Psoas muscle (tissue), 8 donors: ENCODE results near the gene HBM. TPM values are rescaled to one million over a fixed set of nuclear protein-coding genes. Genes with fewer than 3 reads are reported as not detected.
A peak's percentile ranks its signal among the peaks of the same experiment; 100 is the strongest.
"Not testable (repeated sequence)": the region's sequence is repeated elsewhere in the genome, so short reads cannot be mapped to it uniquely, and the experiment has no call there.

ENCODE experiments used
- ATAC-seq, 4 donors: fragments of 200-7000 bp; cut with Tn5 transposase; one replicate each; pipeline ENCODE4 v1.9.1; 2020; ENCODE audit warnings: moderate library complexity in 3 of 4, mild to moderate bottlenecking in 2 of 4
- DNase-seq, 2 donors: peaks; one replicate each; pipeline ENCODE4 v3.0.0-alpha.2; 2020
- H3K27ac ChIP-seq: fragments of 200-600 bp; one replicate; pipeline ENCODE4 v1.8.0; 2022
- H3K27me3 ChIP-seq, 3 donors: fragments of 200-600 bp in 1 of 3; one replicate each; pipeline versions ENCODE4 v1.6.1 to v1.8.0; 2013 to 2022; ENCODE audit warnings: low read length in 2 of 3, mild to moderate bottlenecking in 2 of 3, moderate library complexity in 1 of 3; ENCODE audit not compliant: insufficient read depth in 3 of 3
- H3K36me3 ChIP-seq, 2 donors: fragments of 200-600 bp in 1 of 2; one replicate each; pipeline versions ENCODE4 v1.6.1 to v1.8.0; 2013 to 2022; ENCODE audit warnings: low read depth in 1 of 2, mild to moderate bottlenecking in 1 of 2, moderate library complexity in 1 of 2; ENCODE audit not compliant: insufficient read depth in 1 of 2
- H3K4me1 ChIP-seq: fragments of 200-600 bp; one replicate; pipeline ENCODE4 v1.8.0; 2022
- H3K4me3 ChIP-seq: fragments of 200-600 bp; one replicate; pipeline ENCODE4 v1.8.0; 2022; ENCODE audit warnings: mild to moderate bottlenecking
- H3K9me3 ChIP-seq: fragments of 200-600 bp; one replicate; pipeline ENCODE4 v1.8.0; 2022
- CTCF ChIP-seq: fragments of 200-600 bp; IDR thresholded peaks from one replicate; pipeline ENCODE4 v1.8.0; 2022; ENCODE audit warnings: antibody characterized with exemption
- WGBS, 3 donors: extraction: QIAGEN DNeasy Blood & Tissue Kit; methylation state at CpG; one replicate each; pipeline versions ENCODE4 v1.1.6 to v1.1.7; 2013; 5-methylcytosine and 5-hydroxymethylcytosine counted together
- intact Hi-C, 2 donors: fragments of 100-400 bp; cut with DNase I; formaldehyde crosslinking; loops; one replicate each; pipeline versions ENCODE4 v1.11.0 to v1.14.2; 2022
- polyA plus RNA-seq, 3 donors: library from polyadenylated mRNA; stranded (reverse); fragments of 200-250 nt; gene quantifications; one replicate each; pipeline ENCODE4 v1.2.3, GENCODE V29; 2013
- total RNA-seq, 4 donors: library from RNA; stranded (reverse); fragmentation: NEBNext Ultra II Directional in 2 of 4; extraction: Animal tissue kit (Norgen Biotek cat#: 25700) in 2 of 4; gene quantifications; one replicate each; pipeline versions ENCODE4 v1.2.1 to v1.2.4, GENCODE V29; 2021 to 2023
- donor health status: healthy with polysubstance abuse.
- donor health status: DM: no; HTN: no; CAD: no; lungs with moderate emphysema.
- donor health status: Bipolar disorder and iron deficiency.
- donor health status: healthy.
- donor health status: DM: yes; HTN: yes; CAD: no.
- donor health status: DM: no; HTN: no; CAD: no.
- donor health status: DM: no; HTN: no; CAD: no.
- donor health status: DM: yes; HTN: yes; CAD: no.

HBM gene
- total and polyA plus RNA-seq, 7 donors: 2.9 TPM; not detected in 6

- TF ChIP-seq CTCF: no peak
- Histone ChIP-seq H3K27me3 (peaks cover 0 to 50% (median 9%) of the 10 kb centered on the region in 3 donors), H3K4me1 (peaks cover 7% of the 10 kb centered on the region), H3K9me3 (no peaks in the 10 kb centered on the region), H3K27ac (no peak overlapping the region), H3K4me3 (no peak overlapping the region), H3K36me3 (no peaks in the 10 kb centered on the region)
- no peak for DNase-seq
- intact Hi-C loops: no loop called here
- 44 to 50% (median 48%) methylated on average over 6 of the region's 6 CpGs for WGBS, 3 donors
- no peak for ATAC-seq
Measured at GRCh38 chr16:159136-159849, 6.5 kb upstream of the HBM start.

GRCh38 chr16:160242-160641 lies 5.5 kb upstream of the HBM start:
- H3K4me3 ChIP-seq, H3K27ac ChIP-seq, H3K4me1 ChIP-seq, H3K36me3 ChIP-seq, DNase-seq, H3K9me3 ChIP-seq, ATAC-seq, intact Hi-C loops: not testable (repeated sequence)
- 71 to 72% (median 72%) methylated on average over 11 to 20 of the region's 20 CpGs for WGBS, 3 donors
- peaks cover 0 to 45% (median 5%) of the 10 kb centered on the region in 3 donors for H3K27me3 ChIP-seq

GRCh38 chr16:160691-161190 lies 5.0 kb upstream of the HBM start:
- DNase-seq: no peak
- intact Hi-C loops: no loop called here
- Histone ChIP-seq H3K4me1 (peaks cover 7% of the 10 kb centered on the region), H3K27ac (no peak overlapping the region), H3K9me3 (no peaks in the 10 kb centered on the region), H3K4me3 (no peak overlapping the region), H3K27me3 (peaks cover 0 to 45% (median 10%) of the 10 kb centered on the region in 3 donors), H3K36me3 (no peaks in the 10 kb centered on the region)
- no peak for ATAC-seq
- 53 to 66% (median 60%) methylated on average over 12 to 18 of the region's 18 CpGs for WGBS, 3 donors
- TF ChIP-seq CTCF: no peak

GRCh38 chr16:162271-162991 lies 3.3 kb upstream of the HBM start:
- no peak for DNase-seq
- 86 to 89% (median 86%) methylated on average over 13 of the region's 13 CpGs for WGBS, 3 donors
- peaks cover 0 to 45% (median 23%) of the 10 kb centered on the region in 3 donors for H3K27me3 ChIP-seq

GRCh38 chr16:163139-163538 lies 2.6 kb upstream of the HBM start:
- Histone ChIP-seq H3K4me1 (peaks cover 11% of the 10 kb centered on the region), H3K27me3 (peaks cover 0 to 46% (median 30%) of the 10 kb centered on the region in 3 donors)
- ATAC-seq, H3K9me3 ChIP-seq, H3K27ac ChIP-seq, H3K36me3 ChIP-seq, intact Hi-C loops, H3K4me3 ChIP-seq, DNase-seq: not testable (repeated sequence)
- WGBS, 3 donors: 60 to 82% (median 82%) methylated on average over 1 to 10 of the region's 10 CpGs

More at GRCh38 chr16:162271-162991, 3.3 kb upstream of the HBM start:
- no peak for ATAC-seq
- Histone ChIP-seq H3K9me3 (no peaks in the 10 kb centered on the region), H3K4me3 (no peak overlapping the region), H3K36me3 (no peaks in the 10 kb centered on the region), H3K4me1 (peaks cover 11% of the 10 kb centered on the region), H3K27ac (no peak overlapping the region)
- intact Hi-C loops: no loop called here
- TF ChIP-seq CTCF: no peak

- H3K36me3 ChIP-seq, DNase-seq, H3K4me3 ChIP-seq, H3K27ac ChIP-seq, H3K9me3 ChIP-seq, intact Hi-C loops: not testable (repeated sequence)
- Histone ChIP-seq H3K27me3 (peaks cover 0 to 52% (median 33%) of the 10 kb centered on the region in 3 donors), H3K4me1 (peaks cover 11% of the 10 kb centered on the region)
- peak in 2 of 4 donors; percentile 27 to 36 for ATAC-seq
- 19 to 37% methylated on average over 2 of the region's 3 CpGs; no CpG with 5 or more reads in 1 of the 3 donors for WGBS, 3 donors
Measured at GRCh38 chr16:163696-164095, 2.1 kb upstream of the HBM start.

GRCh38 chr16:164134-164823 lies 1.5 kb upstream of the HBM start:
- H3K9me3 ChIP-seq, H3K4me3 ChIP-seq, H3K36me3 ChIP-seq, H3K27ac ChIP-seq, DNase-seq, intact Hi-C loops: not testable (repeated sequence)
- peak in 2 of 4 donors; percentile 18 to 41 for ATAC-seq
- peaks cover 0 to 58% (median 33%) of the 10 kb centered on the region in 3 donors for H3K27me3 ChIP-seq
- peaks cover 11% of the 10 kb centered on the region for H3K4me1 ChIP-seq
- WGBS, 3 donors: 0% methylated on average over 9 of the region's 80 CpGs; no CpG with 5 or more reads in 2 of the 3 donors
